Testis (tissue), 3 donors: Measurements from ENCODE around the gene NANS. TPM values are rescaled to one million over a fixed set of nuclear protein-coding genes. Genes with fewer than 3 reads are reported as not detected.
"Not testable (repeated sequence)": the region's sequence is repeated elsewhere in the genome, so short reads cannot be mapped to it uniquely, and the experiment has no call there.

Source experiments
- DNase-seq: peaks from one replicate; pipeline ENCODE4 v3.0.0-alpha.2; 2019
- H3K27ac ChIP-seq, 2 donors: fragments of 200-600 bp; sonication (generic); one replicate each; pipeline ENCODE4 v1.5.1; 2019
- H3K27me3 ChIP-seq: fragments of 200-600 bp; sonication (generic); one replicate; pipeline ENCODE4 v1.5.1; 2019
- H3K36me3 ChIP-seq: fragments of 200-600 bp; sonication (generic); one replicate; pipeline ENCODE4 v1.5.1; 2017; ENCODE audit warnings: low read depth; ENCODE audit errors: missing control alignments
- H3K4me1 ChIP-seq: fragments of 200-600 bp; sonication (generic); one replicate; pipeline ENCODE4 v1.5.1; 2019
- H3K4me3 ChIP-seq, 2 donors: fragments of 200-600 bp; sonication (generic); one replicate each; pipeline ENCODE4 v1.5.1; 2017 to 2019
- H3K9me3 ChIP-seq: fragments of 200-600 bp; sonication (generic); one replicate; pipeline ENCODE4 v1.5.1; 2017
- POLR2A ChIP-seq: fragments of 450-650 bp; IDR thresholded peaks from one replicate; pipeline ENCODE4 v1.6.1; 2017; ENCODE audit warnings: antibody characterized with exemption, mild to moderate bottlenecking, moderate library complexity
- WGBS, 2 donors: methylation state at CpG; one replicate each; pipeline ENCODE4 v1.1.5; 2018; 5-methylcytosine and 5-hydroxymethylcytosine counted together
- intact Hi-C: fragments of 100-400 bp; cut with DNase I; formaldehyde crosslinking; loops from one replicate; pipeline ENCODE4 v1.15.1; 2023; ENCODE audit warnings: low total_unique reads
- polyA plus RNA-seq: library from polyadenylated mRNA; stranded (reverse); fragments of 350-450 nt; fragmentation: Illumina TruSeq; extraction: RNeasy Lipid Tissue Mini Kit (QIAGEN cat#74804); gene quantifications from one replicate; pipeline ENCODE4 v1.2.3, GENCODE V29; 2014; ENCODE audit warnings: low read depth, low replicate concordance; ENCODE audit not compliant: insufficient read depth
- total RNA-seq, 2 donors: library from RNA; depleted of rRNA; stranded (reverse); fragments of >200 nt; gene quantifications; one replicate each; pipeline ENCODE4 v1.2.3, GENCODE V29; 2016
- TF ChIP-seq, protein P1 (sequence below), 3 experiments: fragments of 450-650 bp in 2 of 3; fragments of 200-600 bp in 1 of 3; sonication (generic) in 1 of 3; IDR thresholded peaks; one replicate each; pipeline ENCODE4 v1.5.1; 2016 to 2019; ENCODE audit warnings: antibody characterized with exemption in 3 of 3, mild to moderate bottlenecking in 2 of 3, moderate library complexity in 1 of 3

NANS gene
- total and polyA plus RNA-seq, 3 donors from 2014 or later: 34.7 to 82.5 (median 66.5) TPM

DNA sequence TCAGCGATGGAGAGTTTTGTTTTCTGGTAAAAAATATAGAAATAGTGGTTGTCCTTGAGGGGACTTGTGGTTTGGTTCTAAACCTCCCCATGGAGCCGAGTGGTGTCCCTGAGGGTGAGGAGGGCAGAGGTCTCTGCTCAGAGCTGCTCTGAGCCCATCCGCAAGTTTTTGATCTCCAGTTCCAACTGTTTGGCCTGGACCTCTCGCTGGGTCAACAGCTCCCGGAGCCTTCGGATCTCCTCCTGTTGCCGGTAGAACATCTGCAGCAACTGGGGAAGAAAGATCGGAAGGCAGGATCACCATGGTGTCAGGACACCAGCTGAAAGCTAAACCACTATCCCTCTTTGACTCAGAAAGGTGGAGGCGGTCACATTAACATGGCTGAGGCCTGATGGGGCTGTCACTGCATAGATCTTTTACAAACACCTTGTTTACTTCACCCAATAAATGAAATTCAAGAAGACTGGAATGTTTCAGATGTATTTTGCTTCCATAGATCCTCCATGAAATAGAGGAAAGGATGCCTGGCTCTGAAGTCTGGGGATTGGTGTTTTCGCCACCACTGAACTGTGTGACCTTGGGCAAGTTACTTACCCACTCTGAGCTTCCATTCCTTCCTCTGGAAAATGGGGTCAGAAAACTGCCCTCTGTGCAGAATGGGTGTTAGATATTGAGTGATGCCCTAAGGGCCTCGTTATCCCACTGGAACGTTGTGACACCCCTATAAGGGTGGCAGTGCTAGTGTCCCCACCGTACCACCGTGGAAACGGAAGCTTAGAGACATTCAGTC is 68.3 kb downstream of the NANS start:
- Histone ChIP-seq H3K4me3 (no peak overlapping the region), H3K4me1 (no peaks in the 10 kb centered on the region), H3K27ac (no peak overlapping the region), H3K36me3 (no peaks in the 10 kb centered on the region), H3K27me3 (no peaks in the 10 kb centered on the region), H3K9me3 (no peaks in the 10 kb centered on the region)
- TF ChIP-seq POLR2A: no peak
- TF ChIP-seq, protein P1, sequence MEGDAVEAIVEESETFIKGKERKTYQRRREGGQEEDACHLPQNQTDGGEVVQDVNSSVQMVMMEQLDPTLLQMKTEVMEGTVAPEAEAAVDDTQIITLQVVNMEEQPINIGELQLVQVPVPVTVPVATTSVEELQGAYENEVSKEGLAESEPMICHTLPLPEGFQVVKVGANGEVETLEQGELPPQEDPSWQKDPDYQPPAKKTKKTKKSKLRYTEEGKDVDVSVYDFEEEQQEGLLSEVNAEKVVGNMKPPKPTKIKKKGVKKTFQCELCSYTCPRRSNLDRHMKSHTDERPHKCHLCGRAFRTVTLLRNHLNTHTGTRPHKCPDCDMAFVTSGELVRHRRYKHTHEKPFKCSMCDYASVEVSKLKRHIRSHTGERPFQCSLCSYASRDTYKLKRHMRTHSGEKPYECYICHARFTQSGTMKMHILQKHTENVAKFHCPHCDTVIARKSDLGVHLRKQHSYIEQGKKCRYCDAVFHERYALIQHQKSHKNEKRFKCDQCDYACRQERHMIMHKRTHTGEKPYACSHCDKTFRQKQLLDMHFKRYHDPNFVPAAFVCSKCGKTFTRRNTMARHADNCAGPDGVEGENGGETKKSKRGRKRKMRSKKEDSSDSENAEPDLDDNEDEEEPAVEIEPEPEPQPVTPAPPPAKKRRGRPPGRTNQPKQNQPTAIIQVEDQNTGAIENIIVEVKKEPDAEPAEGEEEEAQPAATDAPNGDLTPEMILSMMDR (IDR thresholded peaks at IDR 0.05): no peak
- DNase-seq: no peak
- 87 to 90% methylated on average over 15 of the region's 15 CpGs for WGBS, 2 donors
- intact Hi-C loops: no loop called here

DNA sequence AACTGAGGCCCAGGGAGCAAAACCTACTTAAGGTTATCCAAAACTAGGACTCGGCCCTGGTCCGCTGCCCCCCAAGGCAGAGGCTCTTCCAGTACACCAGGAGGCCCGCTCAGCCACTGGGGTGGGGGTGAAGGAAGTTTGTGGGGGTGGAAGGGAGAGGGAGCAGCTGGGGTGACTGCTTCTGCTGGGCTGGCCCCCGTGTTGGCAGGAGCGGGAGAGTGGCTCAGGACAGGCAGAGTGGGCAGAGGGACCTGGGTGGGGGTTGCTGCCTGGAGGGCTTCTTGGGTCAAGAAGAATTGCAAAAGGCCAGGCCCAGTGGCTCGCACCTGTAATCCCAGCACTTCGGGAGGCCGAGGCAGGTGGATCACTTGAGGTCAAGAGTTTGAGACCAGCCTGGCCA is 70.7 kb downstream of the NANS start:
- DNase-seq: no peak
- Histone ChIP-seq H3K27ac (no peak overlapping the region), H3K4me3 (no peak overlapping the region), H3K27me3 (no peaks in the 10 kb centered on the region), H3K36me3 (no peaks in the 10 kb centered on the region), H3K9me3 (no peaks in the 10 kb centered on the region), H3K4me1 (no peaks in the 10 kb centered on the region)
- WGBS, 2 donors: 83 to 97% methylated on average over 2 to 8 of the region's 8 CpGs
- intact Hi-C loops: no loop called here
- TF ChIP-seq POLR2A: no peak
- TF ChIP-seq, protein P1 (IDR thresholded peaks at IDR 0.05): no peak

DNA sequence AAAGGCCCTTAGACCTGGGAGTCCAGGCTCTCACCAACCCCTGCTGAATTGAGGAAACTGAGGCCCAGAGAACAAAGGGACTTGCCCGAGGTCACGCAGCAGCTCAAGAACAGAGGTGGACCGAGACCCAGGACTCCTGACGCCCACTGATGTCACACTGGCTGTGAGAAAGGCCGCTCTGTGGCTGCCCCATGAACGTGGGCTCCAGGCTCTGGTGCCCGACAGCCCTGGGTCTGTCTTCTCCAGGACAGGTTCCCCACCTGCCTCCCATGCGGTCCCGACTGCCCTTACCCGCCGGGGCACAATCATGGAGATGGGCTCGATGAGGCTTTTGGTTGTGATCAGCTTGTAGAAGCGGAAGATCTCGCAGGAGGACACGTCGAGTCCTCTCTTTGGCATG is 71.8 kb downstream of the NANS start:
- H3K9me3 ChIP-seq: no peaks in the 10 kb centered on the region
- DNase-seq: no peak
- intact Hi-C loops: no loop called here
- no peaks in the 10 kb centered on the region for H3K4me1 ChIP-seq
- no peak overlapping the region for H3K27ac ChIP-seq
- no peaks in the 10 kb centered on the region for H3K27me3 ChIP-seq
- no peaks in the 10 kb centered on the region for H3K36me3 ChIP-seq
- WGBS, 2 donors: 89 to 99% methylated on average over 11 to 13 of the region's 16 CpGs
- H3K4me3 ChIP-seq: no peak overlapping the region
- TF ChIP-seq, protein P1 (IDR thresholded peaks at IDR 0.05): no peak
- no peak for TF ChIP-seq POLR2A

DNA sequence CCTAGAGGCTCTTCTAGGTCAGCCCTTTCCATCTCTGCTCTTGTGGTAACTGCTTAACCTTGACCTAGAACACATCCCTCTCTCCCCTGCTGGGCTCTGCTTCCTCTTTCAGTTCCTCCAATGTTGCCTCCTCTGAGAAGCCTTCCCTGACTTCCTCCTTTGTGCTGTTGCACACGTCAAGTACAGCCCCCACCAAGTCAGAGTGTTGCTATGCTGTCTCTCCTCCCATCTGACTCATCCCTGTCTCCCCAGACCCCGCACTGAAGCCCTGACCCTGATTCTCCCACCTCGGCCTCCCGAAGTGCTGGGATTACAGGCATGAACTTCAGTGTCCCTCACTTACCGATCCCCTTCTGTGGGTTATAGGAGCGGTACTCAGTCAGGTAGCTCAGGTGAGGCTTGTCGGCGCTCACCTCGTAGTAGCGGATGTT is 72.9 kb downstream of the NANS start:
- H3K27me3 ChIP-seq: no peaks in the 10 kb centered on the region
- no peak overlapping the region for H3K27ac ChIP-seq
- H3K9me3 ChIP-seq: no peaks in the 10 kb centered on the region
- no peak overlapping the region for H3K4me3 ChIP-seq
- H3K4me1 ChIP-seq: no peaks in the 10 kb centered on the region
- intact Hi-C loops: no loop called here
- WGBS, 2 donors: 88% methylated on average over 10 of the region's 10 CpGs
- H3K36me3 ChIP-seq: no peaks in the 10 kb centered on the region
- DNase-seq: no peak
- TF ChIP-seq POLR2A: no peak
- TF ChIP-seq, protein P1 (IDR thresholded peaks at IDR 0.05): no peak

DNA sequence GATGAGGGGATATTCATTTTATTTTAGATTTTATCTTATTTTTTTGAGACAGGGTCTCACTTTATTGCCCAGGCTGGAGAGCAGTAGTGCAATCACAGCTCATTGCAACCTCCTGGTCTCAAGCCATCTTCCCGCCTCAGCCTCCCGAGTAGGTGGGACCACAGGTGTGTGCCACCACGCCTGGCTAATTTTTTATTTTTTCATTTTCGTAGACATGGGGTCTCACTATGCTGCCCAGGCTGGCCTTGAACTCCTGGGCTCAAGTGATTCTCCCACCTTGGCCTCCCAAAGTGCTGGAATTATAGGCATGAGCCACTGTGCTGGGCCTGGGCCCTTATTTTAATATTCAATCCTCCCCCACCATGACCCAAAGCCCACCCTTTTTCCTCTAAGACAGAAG is 73.5 kb downstream of the NANS start:
- DNase-seq, H3K4me3 ChIP-seq, H3K9me3 ChIP-seq, H3K4me1 ChIP-seq, H3K36me3 ChIP-seq, intact Hi-C loops, H3K27ac ChIP-seq, H3K27me3 ChIP-seq: not testable (repeated sequence)
- WGBS, 2 donors: 84 to 95% methylated on average over 4 of the region's 4 CpGs
